NCI-H345 treated with DMSO at 0.1 percent for 48 hours (cell line): ENCODE measurements around the gene IL1RL1.

Experiments
- DNase-seq: peaks from one replicate; lab custom pipeline; 2025; ENCODE audit not compliant: unreplicated experiment; lab: John Stamatoyannopoulos, UW

IL1RL1 gene

GRCh38 chr2:102310964-102311640, at the start of gene IL1RL1:
Gene IL1RL1, plus strand, starts transcription at chr2:102311563. Its CDS starts 26,702 bp downstream, at chr2:102338265.
- DNase-seq: no peak

- no peak for DNase-seq
Measured at GRCh38 chr2:102262216-102263129, 48.9 kb upstream of the IL1RL1 start.

- DNase-seq: no peak
Measured at GRCh38 chr2:102264952-102265351, 46.4 kb upstream of the IL1RL1 start.

- no peak for DNase-seq
Measured at GRCh38 chr2:102266204-102266603, 45.2 kb upstream of the IL1RL1 start.

GRCh38 chr2:102267774-102268173, 43.6 kb upstream of the IL1RL1 start:
- no peak for DNase-seq

- DNase-seq: no peak
Measured at GRCh38 chr2:102268510-102269199, 42.7 kb upstream of the IL1RL1 start.

GRCh38 chr2:102269200-102269524, 42.2 kb upstream of the IL1RL1 start:
- DNase-seq: no peak

- DNase-seq: no peak
Measured at GRCh38 chr2:102271844-102272243, 39.5 kb upstream of the IL1RL1 start.

GRCh38 chr2:102273619-102274211, 37.6 kb upstream of the IL1RL1 start:
- no peak for DNase-seq

- DNase-seq: no peak
Measured at GRCh38 chr2:102276549-102277201, 34.7 kb upstream of the IL1RL1 start.

GRCh38 chr2:102277202-102277700, 34.1 kb upstream of the IL1RL1 start:
- no peak for DNase-seq

- DNase-seq: no peak
Measured at GRCh38 chr2:102278720-102279390, 32.5 kb upstream of the IL1RL1 start.

- DNase-seq: no peak
Measured at GRCh38 chr2:102279391-102279735, 32.0 kb upstream of the IL1RL1 start.

- no peak for DNase-seq
Measured at GRCh38 chr2:102282678-102283091, 28.7 kb upstream of the IL1RL1 start.

- no peak for DNase-seq
Measured at GRCh38 chr2:102283996-102284395, 27.4 kb upstream of the IL1RL1 start.

GRCh38 chr2:102284611-102285010, 26.8 kb upstream of the IL1RL1 start:
- DNase-seq: no peak

GRCh38 chr2:102285368-102285767, 26.0 kb upstream of the IL1RL1 start:
- DNase-seq: no peak

- DNase-seq: no peak
Measured at GRCh38 chr2:102286041-102286440, 25.3 kb upstream of the IL1RL1 start.

GRCh38 chr2:102289129-102289528, 22.2 kb upstream of the IL1RL1 start:
- DNase-seq: no peak

GRCh38 chr2:102290594-102290993, 20.8 kb upstream of the IL1RL1 start:
- DNase-seq: no peak
